DMS53 treated with DMSO at 0.1 percent for 48 hours (cell line): ENCODE data around the gene MRPL43.
A peak's percentile ranks its signal among the peaks of the same experiment; 100 is the strongest.
"Not testable (repeated sequence)": the region's sequence is repeated elsewhere in the genome, so short reads cannot be mapped to it uniquely, and the experiment has no call there.

Experiments
- DNase-seq: peaks from one replicate; lab custom pipeline; 2025; ENCODE audit not compliant: unreplicated experiment; lab: John Stamatoyannopoulos, UW

MRPL43 gene

GRCh38 chr10:100986952-100987684 is at the start of gene MRPL43, which contains the start of gene TWNK:
Gene MRPL43, minus strand, starts transcription at chr10:100987497. Its CDS starts 54 bp downstream, at chr10:100987443.
Gene TWNK, plus strand, starts transcription at chr10:100987543. Its CDS starts 668 bp downstream, at chr10:100988211.
- peak; percentile 65 for DNase-seq

GRCh38 chr10:101036726-101037125 is 49.4 kb upstream of the MRPL43 start:
- DNase-seq, result no peak

GRCh38 chr10:101035916-101036702 is 48.8 kb upstream of the MRPL43 start:
- no peak for DNase-seq

- no peak for DNase-seq
These were observed 48.0 kb upstream of the MRPL43 start for GRCh38 chr10:101035314-101035713.

GRCh38 chr10:101034404-101034803 is 47.1 kb upstream of the MRPL43 start:
- DNase-seq, result not testable (repeated sequence)

GRCh38 chr10:101033276-101033675 is 46.0 kb upstream of the MRPL43 start:
- DNase-seq, result no peak

GRCh38 chr10:101032637-101033224 is 45.4 kb upstream of the MRPL43 start:
- DNase-seq, result peak; percentile 59

GRCh38 chr10:101031796-101032636 is 44.7 kb upstream of the MRPL43 start:
- peak; percentile 28 for DNase-seq

- DNase-seq, result peak; percentile 82
These were observed 44.0 kb upstream of the MRPL43 start, which contains the start of the genes PDZD7 and SFXN3 for GRCh38 chr10:101031128-101031795. Gene PDZD7, minus strand, starts transcription at chr10:101031129. Its CDS starts 910 bp downstream, at chr10:101030219. Gene SFXN3, plus strand, starts transcription at chr10:101031234. Its CDS starts 3,461 bp downstream, at chr10:101034695.

GRCh38 chr10:101030496-101031127 is 43.3 kb upstream of the MRPL43 start:
- no peak for DNase-seq

- no peak for DNase-seq
These were observed 42.4 kb upstream of the MRPL43 start for GRCh38 chr10:101029520-101030295.

GRCh38 chr10:101028446-101029337 is 41.4 kb upstream of the MRPL43 start:
- no peak for DNase-seq

- DNase-seq, result no peak
These were observed 39.9 kb upstream of the MRPL43 start for GRCh38 chr10:101027106-101027720.

GRCh38 chr10:101022967-101023705 is 35.8 kb upstream of the MRPL43 start:
- no peak for DNase-seq

GRCh38 chr10:101021692-101022251 is 34.5 kb upstream of the MRPL43 start:
- no peak for DNase-seq

- no peak for DNase-seq
These were observed 33.9 kb upstream of the MRPL43 start for GRCh38 chr10:101021239-101021638.
